MM.1S (cell line): ENCODE results near the gene ATG101.

Source experiments
- DNase-seq: peaks from one replicate; pipeline ENCODE4 v3.0.0-alpha.2; 2015
- H2AFZ ChIP-seq: fragments of 300-600 bp; sonication (generic); 2 replicates; pipeline ENCODE4 v1.6.0; 2016; ENCODE audit warnings: antibody characterized with exemption, low read length
- H3F3A ChIP-seq: fragments of 300-600 bp; sonication (generic); 2 replicates; pipeline ENCODE4 v1.6.1; 2016; ENCODE audit warnings: mild to moderate bottlenecking, antibody characterized with exemption, low read length, moderate library complexity, mixed read lengths; ENCODE audit not compliant: insufficient read depth
- H3K27ac ChIP-seq: fragments of 300-600 bp; sonication (generic); 2 replicates; pipeline ENCODE4 v1.5.1; 2016; ENCODE audit warnings: mild to moderate bottlenecking, low read length
- H3K27me3 ChIP-seq: fragments of 300-600 bp; sonication (generic); replicated peaks from 2 replicates; pipeline ENCODE4 v1.6.0; 2016; ENCODE audit warnings: low read length; ENCODE audit not compliant: insufficient read depth
- H3K36me3 ChIP-seq: fragments of 300-600 bp; sonication (generic); replicated peaks from 2 replicates; pipeline ENCODE4 v1.6.1; 2016; ENCODE audit warnings: mild to moderate bottlenecking, low read length, mixed read lengths; ENCODE audit not compliant: insufficient read depth
- H3K4me1 ChIP-seq: fragments of 300-600 bp; sonication (generic); 2 replicates; pipeline ENCODE4 v1.6.1; 2016; ENCODE audit warnings: low read length, mixed read lengths
- H3K4me2 ChIP-seq: fragments of 300-600 bp; sonication (generic); 2 replicates; pipeline ENCODE4 v1.6.0; 2016; ENCODE audit warnings: low read depth, low read length
- H3K4me3 ChIP-seq: fragments of 300-600 bp; sonication (generic); 2 replicates; pipeline ENCODE4 v1.5.1; 2016; ENCODE audit warnings: low read length, mixed read lengths
- H3K79me2 ChIP-seq: fragments of 300-600 bp; sonication (generic); 2 replicates; pipeline ENCODE4 v1.6.1; 2016; ENCODE audit warnings: mixed run types, low read length, mixed read lengths
- H3K9ac ChIP-seq: fragments of 300-600 bp; sonication (generic); 2 replicates; pipeline ENCODE4 v1.6.1; 2016; ENCODE audit warnings: low read length, mixed read lengths
- H3K9me2 ChIP-seq: fragments of 300-600 bp; sonication (generic); replicated peaks from 2 replicates; pipeline ENCODE4 v1.6.1; 2016; ENCODE audit warnings: mild to moderate bottlenecking, low read length, mixed read lengths; ENCODE audit not compliant: insufficient read depth
- H3K9me3 ChIP-seq: fragments of 300-600 bp; sonication (generic); replicated peaks from 2 replicates; pipeline ENCODE4 v1.6.1; 2016; ENCODE audit warnings: mild to moderate bottlenecking, low read length, mixed read lengths; ENCODE audit not compliant: insufficient read depth
- H4K20me1 ChIP-seq: fragments of 300-600 bp; sonication (generic); 2 replicates; pipeline ENCODE4 v1.6.1; 2016; ENCODE audit warnings: mild to moderate bottlenecking, low read length, moderate library complexity, mixed read lengths; ENCODE audit not compliant: insufficient read depth
- EZH2 ChIP-seq: fragments of 300-600 bp; sonication (generic); optimal IDR thresholded peaks from 2 replicates; pipeline ENCODE3; 2017; ENCODE audit warnings: low read depth, mild to moderate bottlenecking, antibody characterized with exemption, low read length, mixed read lengths
- EZH2phosphoT487 ChIP-seq: fragments of 300-600 bp; sonication (generic); IDR thresholded peaks from 2 replicates; pipeline ENCODE4 v1.6.1; 2018; ENCODE audit warnings: antibody characterized with exemption, low read length
- TF ChIP-seq, protein P1 (sequence below): fragments of 300-600 bp; sonication (generic); IDR thresholded peaks from 2 replicates; pipeline ENCODE4 v1.5.1; 2016; ENCODE audit warnings: antibody characterized with exemption, low read length, mixed read lengths

Gene ATG101

DNA sequence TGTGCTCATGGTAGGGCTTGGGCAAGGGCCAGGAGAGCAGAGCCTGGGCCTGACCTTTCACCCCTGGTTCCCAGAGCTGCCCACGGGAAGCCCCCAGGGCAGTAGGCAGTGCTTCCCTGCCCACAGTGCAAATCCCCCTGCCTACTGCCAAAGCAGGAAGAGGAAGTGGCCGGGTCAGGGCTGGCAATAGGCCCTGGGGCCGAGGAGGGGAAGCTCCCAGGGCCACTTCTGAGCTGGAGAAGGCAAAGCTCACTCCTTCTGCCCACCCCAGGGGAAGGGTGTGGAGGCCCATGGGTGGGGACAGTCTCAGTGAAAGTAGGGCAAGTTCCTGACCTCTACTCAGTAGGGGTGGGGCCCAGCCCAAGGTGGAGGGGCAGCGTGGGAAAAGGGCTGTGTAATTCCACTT lies 24.0 kb upstream of the ATG101 start:
- Histone ChIP-seq H3K4me1 (peaks cover 11% of the 10 kb centered on the region), H3K4me2 (no peak overlapping the region), H3K27me3 (no peaks in the 10 kb centered on the region), H4K20me1 (no peaks in the 10 kb centered on the region), H3K27ac (no peak overlapping the region), H3K9ac (no peak overlapping the region), H3K9me3 (no peaks in the 10 kb centered on the region), H3F3A (peaks cover 8% of the 10 kb centered on the region; the same call in 1 of the 2 replicates), H3K79me2 (no peaks in the 10 kb centered on the region), H2AFZ (no peak overlapping the region), H3K36me3 (no peaks in the 10 kb centered on the region), H3K9me2 (no peaks in the 10 kb centered on the region), H3K4me3 (no peak overlapping the region)
- no peak for DNase-seq
- no peak for TF ChIP-seq EZH2
- TF ChIP-seq EZH2phosphoT487 = no peak
- TF ChIP-seq, protein P1, sequence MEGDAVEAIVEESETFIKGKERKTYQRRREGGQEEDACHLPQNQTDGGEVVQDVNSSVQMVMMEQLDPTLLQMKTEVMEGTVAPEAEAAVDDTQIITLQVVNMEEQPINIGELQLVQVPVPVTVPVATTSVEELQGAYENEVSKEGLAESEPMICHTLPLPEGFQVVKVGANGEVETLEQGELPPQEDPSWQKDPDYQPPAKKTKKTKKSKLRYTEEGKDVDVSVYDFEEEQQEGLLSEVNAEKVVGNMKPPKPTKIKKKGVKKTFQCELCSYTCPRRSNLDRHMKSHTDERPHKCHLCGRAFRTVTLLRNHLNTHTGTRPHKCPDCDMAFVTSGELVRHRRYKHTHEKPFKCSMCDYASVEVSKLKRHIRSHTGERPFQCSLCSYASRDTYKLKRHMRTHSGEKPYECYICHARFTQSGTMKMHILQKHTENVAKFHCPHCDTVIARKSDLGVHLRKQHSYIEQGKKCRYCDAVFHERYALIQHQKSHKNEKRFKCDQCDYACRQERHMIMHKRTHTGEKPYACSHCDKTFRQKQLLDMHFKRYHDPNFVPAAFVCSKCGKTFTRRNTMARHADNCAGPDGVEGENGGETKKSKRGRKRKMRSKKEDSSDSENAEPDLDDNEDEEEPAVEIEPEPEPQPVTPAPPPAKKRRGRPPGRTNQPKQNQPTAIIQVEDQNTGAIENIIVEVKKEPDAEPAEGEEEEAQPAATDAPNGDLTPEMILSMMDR = no peak

DNA sequence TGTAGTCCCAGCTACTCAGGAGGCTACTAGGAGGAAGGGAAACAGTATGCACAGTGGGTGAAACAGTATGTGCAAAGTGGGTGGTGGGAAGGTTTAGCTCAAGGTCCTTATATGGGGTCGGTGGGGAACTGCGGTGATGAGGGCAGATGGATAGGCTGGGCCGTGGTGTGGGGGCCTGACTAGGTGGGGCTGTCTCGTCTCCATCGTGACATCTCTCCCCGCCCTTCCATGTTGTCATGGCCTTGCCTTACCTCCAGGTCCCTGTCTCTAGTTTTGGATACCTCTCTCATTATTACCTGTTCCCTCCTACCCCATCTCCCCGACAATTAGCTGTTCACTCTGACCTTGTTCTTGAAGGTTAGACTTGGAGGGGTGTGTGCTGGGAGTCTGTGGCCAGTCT lies 22.9 kb upstream of the ATG101 start:
- Histone ChIP-seq H3K79me2 (no peaks in the 10 kb centered on the region), H3K36me3 (no peaks in the 10 kb centered on the region), H3K9me3 (no peaks in the 10 kb centered on the region), H3K4me2 (no peak overlapping the region), H3K27ac (no peak overlapping the region), H4K20me1 (no peaks in the 10 kb centered on the region), H3K9ac (no peak overlapping the region), H3K4me1 (peaks cover 13% of the 10 kb centered on the region), H3F3A (peaks cover 15% of the 10 kb centered on the region), H2AFZ (no peak overlapping the region), H3K9me2 (no peaks in the 10 kb centered on the region), H3K27me3 (no peaks in the 10 kb centered on the region), H3K4me3 (no peak overlapping the region)
- DNase-seq = no peak
- TF ChIP-seq, protein P1 = no peak
- TF ChIP-seq EZH2phosphoT487 (no peak), EZH2 (no peak)

DNA sequence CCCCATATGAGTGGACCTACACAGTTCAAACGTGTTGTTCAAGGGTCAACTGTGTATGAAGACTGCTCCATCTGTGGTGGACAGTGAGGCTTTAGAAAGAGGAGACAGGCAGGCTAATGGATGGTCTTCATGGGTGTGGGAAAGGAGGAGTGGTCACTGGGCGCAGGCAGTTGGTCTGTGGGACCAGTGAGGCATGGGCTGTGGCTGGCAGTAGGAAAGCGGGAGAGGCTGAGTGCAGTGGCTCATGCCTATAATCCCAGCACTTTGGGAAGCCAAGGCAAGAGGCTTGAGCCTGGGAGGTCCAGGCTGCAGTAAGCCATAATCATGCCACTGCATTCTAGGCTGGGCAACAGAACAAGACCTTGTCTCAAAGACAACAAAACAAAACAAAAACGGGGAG lies 20.5 kb upstream of the ATG101 start:
- Histone ChIP-seq H3K36me3 (no peaks in the 10 kb centered on the region), H3K9me2 (no peaks in the 10 kb centered on the region), H3K9me3 (no peaks in the 10 kb centered on the region), H3K79me2 (no peaks in the 10 kb centered on the region), H3K4me2 (no peak overlapping the region), H4K20me1 (no peaks in the 10 kb centered on the region), H3K9ac (no peak overlapping the region), H3K27me3 (no peaks in the 10 kb centered on the region), H3K4me3 (no peak overlapping the region), H2AFZ (no peak overlapping the region), H3K4me1 (peaks cover 26% of the 10 kb centered on the region), H3F3A (peaks cover 21% of the 10 kb centered on the region), H3K27ac (no peak overlapping the region)
- TF ChIP-seq EZH2 (no peak), EZH2phosphoT487 (no peak)
- TF ChIP-seq, protein P1 = no peak
- DNase-seq = peak; percentile 5
